Measurements from ENCODE around the gene VAMP2. TPM values are rescaled to one million over a fixed set of nuclear protein-coding genes. Genes with fewer than 3 reads are reported as not detected.
A peak's percentile ranks its signal among the peaks of the same experiment; 100 is the strongest.

The VAMP2 gene
- total and polyA plus RNA-seq, 9 of the 15 experiments (the other 6 are each of a cell fraction or from before 2014, with no cell fraction given) = 2.3 to 31.8 (median 6.0) TPM

DNA sequence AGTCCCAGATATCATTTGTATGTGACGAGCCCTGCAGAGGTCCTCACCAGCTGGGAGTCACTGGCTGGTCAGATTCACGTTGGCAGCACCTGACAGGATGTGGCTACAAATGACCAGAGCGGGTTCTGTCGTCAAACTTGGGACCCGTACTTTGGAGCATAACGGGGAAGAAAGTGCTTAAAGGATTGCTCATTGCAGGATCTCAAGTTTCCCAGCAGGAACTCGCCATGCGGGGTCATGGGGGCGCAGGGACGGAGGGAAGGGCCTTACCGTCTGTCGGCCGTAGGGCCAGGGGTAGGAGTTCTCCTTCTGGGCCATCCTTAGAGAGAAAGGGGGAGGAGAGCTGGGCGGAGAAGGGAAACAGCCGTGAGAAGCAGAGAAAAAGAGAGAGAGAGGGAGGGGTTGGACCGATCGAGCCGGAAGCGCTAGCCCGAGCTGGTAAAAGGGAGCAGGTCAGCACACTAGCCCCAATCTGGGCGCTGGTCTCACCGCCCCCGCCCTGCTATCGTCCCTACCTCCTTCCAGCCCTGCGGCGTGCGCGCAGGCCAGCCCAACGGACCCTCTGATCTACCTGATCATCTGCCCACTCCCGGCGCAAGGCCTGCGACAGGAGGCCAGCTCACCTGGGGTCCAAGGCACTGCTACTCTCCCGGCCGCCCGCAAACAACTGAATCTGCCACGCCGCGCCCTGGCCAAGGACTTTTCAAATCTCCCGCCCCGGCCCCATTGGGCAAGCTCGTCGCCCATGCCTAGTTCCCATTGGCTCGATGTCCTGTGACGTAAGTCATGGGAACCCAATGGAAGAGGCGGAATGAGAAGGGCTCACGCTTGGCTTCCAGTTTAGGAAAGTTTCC lies 47.4 kb upstream of the VAMP2 start, which contains the start of gene AURKB (continued):
- TF ChIP-seq HNRNPK (IDR thresholded peaks at IDR 0.05; ENCODE audit: low read depth, low read length, poor library complexity, severe bottlenecking) = no peak
- no peak for TF ChIP-seq RBM15 (IDR thresholded peaks at IDR 0.05; ENCODE audit: insufficient read depth, low read length)
- TF ChIP-seq KAT8 (IDR thresholded peaks at IDR 0.05; ENCODE audit: low read depth) = no peak
- TF ChIP-seq, protein P1, sequence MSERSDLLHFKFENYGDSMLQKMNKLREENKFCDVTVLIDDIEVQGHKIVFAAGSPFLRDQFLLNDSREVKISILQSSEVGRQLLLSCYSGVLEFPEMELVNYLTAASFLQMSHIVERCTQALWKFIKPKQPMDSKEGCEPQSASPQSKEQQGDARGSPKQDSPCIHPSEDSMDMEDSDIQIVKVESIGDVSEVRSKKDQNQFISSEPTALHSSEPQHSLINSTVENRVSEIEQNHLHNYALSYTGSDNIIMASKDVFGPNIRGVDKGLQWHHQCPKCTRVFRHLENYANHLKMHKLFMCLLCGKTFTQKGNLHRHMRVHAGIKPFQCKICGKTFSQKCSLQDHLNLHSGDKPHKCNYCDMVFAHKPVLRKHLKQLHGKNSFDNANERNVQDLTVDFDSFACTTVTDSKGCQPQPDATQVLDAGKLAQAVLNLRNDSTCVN (CRISPR knock-in tag; IDR thresholded peaks at IDR 0.05) = no peak
- TF ChIP-seq MBD2 (IDR thresholded peaks at IDR 0.05; ENCODE audit: borderline replicate concordance, low read depth) = peak; percentile 76; the same call in 1 of the 2 replicates
- no peak for TF ChIP-seq MCM2 (IDR thresholded peaks at IDR 0.05; ENCODE audit: low read depth)
- no peak for TF ChIP-seq SIRT6 (IDR thresholded peaks at IDR 0.05; ENCODE audit: low read depth, low read length)
- TF ChIP-seq, protein P2, sequence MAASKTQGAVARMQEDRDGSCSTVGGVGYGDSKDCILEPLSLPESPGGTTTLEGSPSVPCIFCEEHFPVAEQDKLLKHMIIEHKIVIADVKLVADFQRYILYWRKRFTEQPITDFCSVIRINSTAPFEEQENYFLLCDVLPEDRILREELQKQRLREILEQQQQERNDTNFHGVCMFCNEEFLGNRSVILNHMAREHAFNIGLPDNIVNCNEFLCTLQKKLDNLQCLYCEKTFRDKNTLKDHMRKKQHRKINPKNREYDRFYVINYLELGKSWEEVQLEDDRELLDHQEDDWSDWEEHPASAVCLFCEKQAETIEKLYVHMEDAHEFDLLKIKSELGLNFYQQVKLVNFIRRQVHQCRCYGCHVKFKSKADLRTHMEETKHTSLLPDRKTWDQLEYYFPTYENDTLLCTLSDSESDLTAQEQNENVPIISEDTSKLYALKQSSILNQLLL (CRISPR knock-in tag; IDR thresholded peaks at IDR 0.05; ENCODE audit: borderline replicate concordance) = no peak
- no peak for TF ChIP-seq NUFIP1 (IDR thresholded peaks at IDR 0.05; ENCODE audit: partially characterized antibody)
- TF ChIP-seq SMARCA5 (IDR thresholded peaks at IDR 0.05) = no peak
- no peak for TF ChIP-seq IRF2 (CRISPR knock-in tag; IDR thresholded peaks at IDR 0.05)
- peak; percentile 35; the same call in 1 of the 2 replicates for TF ChIP-seq CTBP1 (IDR thresholded peaks at IDR 0.05; ENCODE audit: borderline replicate concordance)
- TF ChIP-seq PML (IDR thresholded peaks at IDR 0.05; ENCODE audit: low read length) = peak; percentile 59; the same call in 1 of the 2 replicates
- no peak for TF ChIP-seq XRCC4 (IDR thresholded peaks at IDR 0.05; ENCODE audit: extremely low read depth, insufficient read depth, insufficient read length)
- TF ChIP-seq, protein P3, sequence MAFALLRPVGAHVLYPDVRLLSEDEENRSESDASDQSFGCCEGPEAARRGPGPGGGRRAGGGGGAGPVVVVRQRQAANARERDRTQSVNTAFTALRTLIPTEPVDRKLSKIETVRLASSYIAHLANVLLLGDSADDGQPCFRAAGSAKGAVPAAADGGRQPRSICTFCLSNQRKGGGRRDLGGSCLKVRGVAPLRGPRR (CRISPR knock-in tag; IDR thresholded peaks at IDR 0.05) = no peak
- TF ChIP-seq, protein P4, sequence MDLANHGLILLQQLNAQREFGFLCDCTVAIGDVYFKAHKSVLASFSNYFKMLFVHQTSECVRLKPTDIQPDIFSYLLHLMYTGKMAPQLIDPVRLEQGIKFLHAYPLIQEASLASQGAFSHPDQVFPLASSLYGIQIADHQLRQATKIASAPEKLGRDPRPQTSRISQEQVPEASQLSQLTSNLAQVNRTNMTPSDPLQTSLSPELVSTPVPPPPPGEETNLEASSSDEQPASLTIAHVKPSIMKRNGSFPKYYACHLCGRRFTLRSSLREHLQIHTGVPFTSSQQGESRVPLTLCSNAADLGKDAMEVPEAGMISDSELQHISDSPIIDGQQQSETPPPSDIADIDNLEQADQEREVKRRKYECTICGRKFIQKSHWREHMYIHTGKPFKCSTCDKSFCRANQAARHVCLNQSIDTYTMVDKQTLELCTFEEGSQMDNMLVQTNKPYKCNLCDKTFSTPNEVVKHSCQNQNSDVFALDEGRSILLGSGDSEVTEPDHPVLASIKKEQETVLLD (IDR thresholded peaks at IDR 0.05) = no peak
- TF ChIP-seq BACH1 (tag; IDR thresholded peaks at IDR 0.05) = no peak
- no peak for TF ChIP-seq HMG20A (CRISPR knock-in tag; conservative IDR thresholded peaks at IDR 0.05)
- TF ChIP-seq, protein P5, sequence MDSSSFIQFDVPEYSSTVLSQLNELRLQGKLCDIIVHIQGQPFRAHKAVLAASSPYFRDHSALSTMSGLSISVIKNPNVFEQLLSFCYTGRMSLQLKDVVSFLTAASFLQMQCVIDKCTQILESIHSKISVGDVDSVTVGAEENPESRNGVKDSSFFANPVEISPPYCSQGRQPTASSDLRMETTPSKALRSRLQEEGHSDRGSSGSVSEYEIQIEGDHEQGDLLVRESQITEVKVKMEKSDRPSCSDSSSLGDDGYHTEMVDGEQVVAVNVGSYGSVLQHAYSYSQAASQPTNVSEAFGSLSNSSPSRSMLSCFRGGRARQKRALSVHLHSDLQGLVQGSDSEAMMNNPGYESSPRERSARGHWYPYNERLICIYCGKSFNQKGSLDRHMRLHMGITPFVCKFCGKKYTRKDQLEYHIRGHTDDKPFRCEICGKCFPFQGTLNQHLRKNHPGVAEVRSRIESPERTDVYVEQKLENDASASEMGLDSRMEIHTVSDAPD (CRISPR knock-in tag; IDR thresholded peaks at IDR 0.05) = no peak
- TF ChIP-seq, protein P6, sequence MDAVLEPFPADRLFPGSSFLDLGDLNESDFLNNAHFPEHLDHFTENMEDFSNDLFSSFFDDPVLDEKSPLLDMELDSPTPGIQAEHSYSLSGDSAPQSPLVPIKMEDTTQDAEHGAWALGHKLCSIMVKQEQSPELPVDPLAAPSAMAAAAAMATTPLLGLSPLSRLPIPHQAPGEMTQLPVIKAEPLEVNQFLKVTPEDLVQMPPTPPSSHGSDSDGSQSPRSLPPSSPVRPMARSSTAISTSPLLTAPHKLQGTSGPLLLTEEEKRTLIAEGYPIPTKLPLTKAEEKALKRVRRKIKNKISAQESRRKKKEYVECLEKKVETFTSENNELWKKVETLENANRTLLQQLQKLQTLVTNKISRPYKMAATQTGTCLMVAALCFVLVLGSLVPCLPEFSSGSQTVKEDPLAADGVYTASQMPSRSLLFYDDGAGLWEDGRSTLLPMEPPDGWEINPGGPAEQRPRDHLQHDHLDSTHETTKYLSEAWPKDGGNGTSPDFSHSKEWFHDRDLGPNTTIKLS (IDR thresholded peaks at IDR 0.05; ENCODE audit: borderline replicate concordance, low read depth) = peak; percentile 88; the same call in 1 of the 2 replicates
- TF ChIP-seq MYNN (IDR thresholded peaks at IDR 0.05) = no peak
- TF ChIP-seq MYNN (CRISPR knock-in tag; IDR thresholded peaks at IDR 0.05) = no peak
